Upper lobe of left lung (tissue), 4 donors: ENCODE measurements around the gene KHDC3L.

Source experiments
- CTCF ChIP-seq, 6 experiments: fragments of 450-650 bp in 4 of 6; fragments of 200-600 bp in 2 of 6; sonication (generic) in 2 of 6; IDR thresholded peaks; one replicate each; pipeline ENCODE4 v1.5.1; 2016 to 2019; ENCODE audit warnings: antibody characterized with exemption in 6 of 6
- POLR2A ChIP-seq, 4 donors: fragments of 450-650 bp; IDR thresholded peaks; one replicate each; pipeline ENCODE4 v1.5.1; 2016 to 2017; ENCODE audit warnings: antibody characterized with exemption in 4 of 4, mild to moderate bottlenecking in 2 of 4
- POLR2AphosphoS5 ChIP-seq, 2 donors: sonication (generic); formaldehyde crosslinking; IDR thresholded peaks; one replicate each; pipeline ENCODE4 v1.5.1; 2017; ENCODE audit warnings: antibody characterized with exemption in 2 of 2

GRCh38 chr6:73362358-73362757 is at the start of gene KHDC3L:
- no peak for TF ChIP-seq POLR2AphosphoS5 (IDR thresholded peaks at IDR 0.05)
- no peak for TF ChIP-seq CTCF (IDR thresholded peaks at IDR 0.05)
- TF ChIP-seq POLR2A (IDR thresholded peaks at IDR 0.05), result no peak
